GM20000 (cell line): ENCODE results near the gene MME.

Source experiments
- DNase-seq: peaks from one replicate; pipeline ENCODE4 v3.0.0; 2012; ENCODE audit warnings: low spot score
- TF ChIP-seq, protein P1 (sequence below): IDR thresholded peaks from 2 replicates; pipeline ENCODE4 v1.5.1; 2012; ENCODE audit warnings: mild to moderate bottlenecking, control low read depth; ENCODE audit errors: extremely low read depth, missing control alignments

MME gene

DNA sequence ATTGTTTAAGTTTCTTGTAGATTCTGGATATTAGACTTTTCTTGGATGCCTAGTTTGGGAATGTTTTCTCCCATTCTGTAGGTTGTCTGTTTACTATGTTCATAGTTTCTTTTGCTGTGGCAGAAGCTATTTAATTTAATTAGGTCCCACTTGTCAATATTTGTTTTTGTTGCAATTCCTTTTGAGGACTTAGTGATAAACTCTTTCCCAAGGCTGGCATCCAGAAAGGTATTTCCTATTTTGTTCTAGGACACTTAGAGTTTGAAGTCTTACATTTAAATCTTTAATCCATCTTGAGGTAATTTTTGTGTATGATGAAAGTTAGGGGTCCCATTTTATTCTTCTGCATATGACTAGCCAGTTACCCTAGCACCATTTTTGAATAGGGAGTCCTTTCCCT is 54.9 kb downstream of the MME start:
- DNase-seq, result no peak
- TF ChIP-seq, protein P1, sequence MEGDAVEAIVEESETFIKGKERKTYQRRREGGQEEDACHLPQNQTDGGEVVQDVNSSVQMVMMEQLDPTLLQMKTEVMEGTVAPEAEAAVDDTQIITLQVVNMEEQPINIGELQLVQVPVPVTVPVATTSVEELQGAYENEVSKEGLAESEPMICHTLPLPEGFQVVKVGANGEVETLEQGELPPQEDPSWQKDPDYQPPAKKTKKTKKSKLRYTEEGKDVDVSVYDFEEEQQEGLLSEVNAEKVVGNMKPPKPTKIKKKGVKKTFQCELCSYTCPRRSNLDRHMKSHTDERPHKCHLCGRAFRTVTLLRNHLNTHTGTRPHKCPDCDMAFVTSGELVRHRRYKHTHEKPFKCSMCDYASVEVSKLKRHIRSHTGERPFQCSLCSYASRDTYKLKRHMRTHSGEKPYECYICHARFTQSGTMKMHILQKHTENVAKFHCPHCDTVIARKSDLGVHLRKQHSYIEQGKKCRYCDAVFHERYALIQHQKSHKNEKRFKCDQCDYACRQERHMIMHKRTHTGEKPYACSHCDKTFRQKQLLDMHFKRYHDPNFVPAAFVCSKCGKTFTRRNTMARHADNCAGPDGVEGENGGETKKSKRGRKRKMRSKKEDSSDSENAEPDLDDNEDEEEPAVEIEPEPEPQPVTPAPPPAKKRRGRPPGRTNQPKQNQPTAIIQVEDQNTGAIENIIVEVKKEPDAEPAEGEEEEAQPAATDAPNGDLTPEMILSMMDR, result no peak

DNA sequence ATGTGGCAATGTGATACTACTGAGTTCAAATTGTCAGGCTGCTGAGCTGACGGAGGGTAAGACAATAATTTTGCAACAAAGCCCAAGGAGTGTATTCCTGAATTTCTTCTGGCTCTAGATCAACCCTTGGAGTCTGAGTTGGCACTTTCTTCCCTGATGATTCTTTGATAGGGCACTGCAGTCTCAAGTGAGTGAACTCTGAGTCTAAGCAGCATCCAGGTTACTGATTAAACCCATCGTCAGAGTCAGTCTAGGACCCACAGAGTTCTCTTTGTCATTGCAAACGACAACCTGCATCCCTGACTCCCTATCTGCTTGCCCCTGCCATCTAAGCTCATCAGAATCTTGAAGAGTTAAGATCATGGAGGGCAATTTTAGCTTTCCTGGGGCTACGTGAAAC is 58.6 kb downstream of the MME start:
- DNase-seq, result no peak
- TF ChIP-seq, protein P1, result no peak

DNA sequence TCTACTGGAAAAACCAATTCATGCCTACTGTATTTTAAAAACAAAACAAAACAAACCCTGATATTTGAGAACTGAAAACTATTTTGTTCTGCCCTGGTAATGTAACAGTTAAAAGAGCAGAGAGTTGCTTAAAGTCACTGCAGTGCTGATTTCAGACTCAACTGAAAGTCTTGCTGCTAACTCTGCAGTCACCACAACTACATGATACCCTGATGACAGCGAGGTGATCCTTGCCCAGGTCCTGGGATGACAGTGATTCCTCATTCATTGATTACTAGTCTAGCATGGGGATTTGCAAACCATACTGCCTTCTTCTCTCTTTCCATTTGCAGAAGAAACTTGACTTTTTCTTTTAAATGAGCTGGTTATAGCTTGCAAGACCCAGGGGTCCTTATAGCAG is 67.5 kb downstream of the MME start:
- TF ChIP-seq, protein P1, result no peak
- DNase-seq, result no peak

DNA sequence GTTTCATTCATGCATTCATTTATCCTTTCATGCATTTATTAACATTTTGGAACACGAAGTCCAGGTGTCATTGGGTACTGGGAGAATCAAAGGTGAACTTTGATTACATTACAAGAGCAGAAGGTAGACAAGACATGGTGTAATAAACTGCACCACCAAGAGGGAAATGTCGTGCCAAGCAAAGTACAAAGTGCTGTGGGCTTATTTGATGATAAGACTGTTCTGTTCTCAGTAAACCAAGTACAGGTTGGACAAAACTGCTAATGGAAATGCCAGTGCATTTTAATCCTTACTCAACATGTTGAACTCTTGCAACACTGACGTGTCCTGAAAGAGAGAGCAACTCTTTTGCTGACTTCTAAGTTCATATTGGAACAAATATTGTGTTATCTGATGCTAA is 69.4 kb downstream of the MME start:
- DNase-seq, result no peak
- TF ChIP-seq, protein P1, result no peak

DNA sequence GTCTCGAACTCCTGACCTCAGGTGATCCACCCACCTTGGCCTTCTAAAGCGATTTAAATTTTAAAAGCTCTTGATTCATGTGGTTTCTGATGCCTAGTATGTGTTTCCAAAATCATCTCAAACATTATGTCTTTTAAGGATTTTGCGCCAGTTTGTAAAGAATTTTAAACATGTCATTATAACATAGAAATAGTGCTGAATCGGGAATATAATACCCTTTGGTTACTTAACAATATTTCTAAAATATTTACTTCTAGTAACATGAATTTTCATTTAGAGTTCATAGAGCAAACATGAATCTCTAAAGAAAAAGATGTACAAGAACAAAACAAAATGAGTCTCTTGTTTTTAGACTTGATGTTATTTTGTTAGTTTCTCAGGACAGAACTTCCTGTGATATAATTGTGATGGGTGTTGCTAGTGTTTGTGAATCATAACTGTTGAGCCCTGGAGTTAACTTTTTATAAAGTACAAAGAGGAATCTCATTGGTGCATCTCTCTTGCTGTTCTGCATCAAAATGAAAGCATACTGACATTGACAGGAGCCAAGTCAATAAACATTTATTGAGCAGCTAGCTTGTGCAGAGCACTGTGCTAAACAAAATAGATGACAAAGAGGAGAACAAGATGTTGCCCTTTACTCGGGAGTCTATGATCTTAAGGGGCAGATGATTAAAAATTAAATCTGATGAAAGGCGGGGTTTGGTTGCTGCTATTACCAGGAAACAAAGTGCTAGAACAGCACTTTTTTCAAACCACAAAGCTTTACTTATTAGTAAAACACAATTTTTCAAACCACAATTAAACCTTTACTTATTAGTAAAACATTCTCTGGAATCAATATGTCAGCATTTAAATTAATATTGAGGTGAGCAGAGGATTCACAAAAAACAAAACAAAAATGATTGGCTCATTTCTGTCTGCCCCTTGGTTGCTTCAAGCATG is 73.4 kb downstream of the MME start:
- no peak for DNase-seq
- TF ChIP-seq, protein P1, result no peak

DNA sequence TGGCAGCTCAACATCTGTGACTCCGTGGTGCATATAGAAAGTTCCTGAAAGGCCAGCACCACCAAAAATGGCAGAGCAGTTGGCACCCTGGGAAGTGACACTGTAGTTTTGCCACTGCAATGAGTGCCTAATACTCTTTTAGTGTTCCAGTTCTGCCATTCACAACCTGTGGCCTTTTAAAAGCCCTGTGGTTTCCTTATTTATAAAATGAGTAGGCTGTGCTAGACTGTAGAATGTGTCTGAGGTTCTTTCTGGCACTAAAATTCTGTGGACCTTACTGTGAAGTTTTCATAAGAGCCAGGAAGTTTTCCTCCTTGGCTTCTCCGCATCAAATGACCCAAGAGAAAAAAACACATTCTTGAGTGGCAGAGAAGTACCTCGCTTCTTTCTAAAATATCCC is 74.1 kb downstream of the MME start:
- no peak for DNase-seq
- TF ChIP-seq, protein P1, result no peak

DNA sequence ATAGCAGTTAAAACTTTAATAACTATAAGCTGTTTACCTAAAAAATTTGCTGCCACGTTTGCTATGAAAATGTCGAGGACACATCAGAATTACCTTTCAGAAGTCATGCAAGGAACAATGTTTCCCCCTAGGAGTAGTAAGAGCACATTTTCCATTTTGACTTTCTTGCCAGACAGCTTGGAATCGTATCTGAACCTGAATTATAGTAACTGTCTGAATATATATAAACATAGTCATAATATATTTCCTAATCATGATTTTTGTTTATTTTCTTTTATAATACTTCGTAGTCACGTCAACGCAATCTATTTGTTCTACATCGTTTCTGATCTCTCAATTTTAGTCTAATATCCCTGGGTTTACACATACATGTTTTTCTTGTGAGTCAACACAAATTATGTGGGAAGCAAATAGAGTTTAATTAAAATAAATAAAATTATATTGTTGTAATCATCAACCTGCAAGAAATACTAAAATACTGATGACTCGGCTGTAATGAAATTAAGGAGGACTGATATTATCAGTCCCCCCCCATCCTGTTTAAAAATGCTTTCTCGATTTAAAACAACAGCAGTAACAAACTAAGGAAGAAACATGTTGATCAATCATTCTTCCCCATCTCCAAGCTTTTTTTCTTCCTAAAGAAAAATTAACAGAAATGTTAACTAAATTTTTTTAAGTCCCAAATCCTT is 78.4 kb downstream of the MME start:
- DNase-seq, result no peak
- TF ChIP-seq, protein P1, result no peak
